ENCODE data around the gene JARID2.

JARID2 gene

GRCh38 chr6:15555101-15556038 lies 309.5 kb downstream of the JARID2 start:
- no peak for DNase-seq

- DNase-seq, result peak in 1 of 2 experiments; percentile 18
Measured at GRCh38 chr6:15556711-15557110, 310.8 kb downstream of the JARID2 start.

- no peak for DNase-seq
Measured at GRCh38 chr6:15557174-15557573, 311.3 kb downstream of the JARID2 start.

- DNase-seq, result no peak
Measured at GRCh38 chr6:15560713-15561112, 314.8 kb downstream of the JARID2 start.

DNA sequence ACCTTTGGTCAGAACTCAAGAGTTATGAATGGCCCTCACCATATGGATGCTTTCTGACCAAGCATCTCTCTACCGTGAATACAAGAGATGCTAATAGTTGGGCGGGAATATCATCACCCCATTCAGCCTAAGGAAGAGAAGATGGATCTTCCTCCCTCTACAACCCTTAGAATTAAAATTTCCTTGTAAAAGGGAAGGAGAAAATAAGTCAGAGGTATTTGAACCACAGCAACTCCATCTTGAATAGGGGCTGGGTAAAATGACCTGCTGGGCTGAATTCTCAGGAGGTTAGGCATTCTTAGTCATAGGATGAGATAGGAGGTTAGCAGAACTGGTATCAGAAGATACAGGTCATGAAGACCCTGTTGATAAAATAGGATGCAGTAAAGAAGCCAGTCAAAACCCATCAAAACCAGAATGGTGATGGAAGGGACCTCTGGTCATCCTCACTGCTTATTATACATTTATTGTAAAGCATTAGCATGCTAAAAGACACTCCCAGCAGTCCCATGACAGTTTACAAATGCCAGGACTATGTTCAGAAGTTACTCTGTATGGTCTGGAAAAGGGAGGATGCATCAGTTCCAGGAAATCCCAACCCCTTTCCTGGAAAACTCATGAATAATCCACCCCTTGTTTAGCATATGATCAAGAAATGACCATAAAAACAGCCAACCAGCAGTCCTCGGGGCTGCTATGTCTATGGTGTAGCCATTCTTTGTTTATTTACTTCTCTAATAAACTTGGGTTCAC lies 315.8 kb downstream of the JARID2 start:
- DNase-seq, result no peak

DNA sequence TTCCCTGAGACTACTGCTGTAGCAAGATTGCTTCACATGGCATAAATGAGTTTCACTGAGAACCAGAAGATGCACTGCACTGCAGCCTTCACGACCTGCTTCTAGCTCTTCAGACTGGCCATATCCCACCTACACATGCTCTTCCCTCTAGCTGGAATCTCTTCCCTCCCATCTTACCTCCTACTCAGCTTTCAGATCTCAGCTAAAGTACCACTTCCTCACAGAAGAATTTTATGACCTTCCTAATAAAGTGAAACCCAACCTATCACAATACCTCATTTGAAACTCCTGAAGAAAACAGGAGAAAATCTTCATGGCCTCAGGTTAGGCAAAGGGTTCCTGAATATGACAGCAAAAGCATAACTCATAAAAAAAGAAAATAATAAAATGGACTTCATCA lies 317.1 kb downstream of the JARID2 start:
- DNase-seq, result no peak

DNA sequence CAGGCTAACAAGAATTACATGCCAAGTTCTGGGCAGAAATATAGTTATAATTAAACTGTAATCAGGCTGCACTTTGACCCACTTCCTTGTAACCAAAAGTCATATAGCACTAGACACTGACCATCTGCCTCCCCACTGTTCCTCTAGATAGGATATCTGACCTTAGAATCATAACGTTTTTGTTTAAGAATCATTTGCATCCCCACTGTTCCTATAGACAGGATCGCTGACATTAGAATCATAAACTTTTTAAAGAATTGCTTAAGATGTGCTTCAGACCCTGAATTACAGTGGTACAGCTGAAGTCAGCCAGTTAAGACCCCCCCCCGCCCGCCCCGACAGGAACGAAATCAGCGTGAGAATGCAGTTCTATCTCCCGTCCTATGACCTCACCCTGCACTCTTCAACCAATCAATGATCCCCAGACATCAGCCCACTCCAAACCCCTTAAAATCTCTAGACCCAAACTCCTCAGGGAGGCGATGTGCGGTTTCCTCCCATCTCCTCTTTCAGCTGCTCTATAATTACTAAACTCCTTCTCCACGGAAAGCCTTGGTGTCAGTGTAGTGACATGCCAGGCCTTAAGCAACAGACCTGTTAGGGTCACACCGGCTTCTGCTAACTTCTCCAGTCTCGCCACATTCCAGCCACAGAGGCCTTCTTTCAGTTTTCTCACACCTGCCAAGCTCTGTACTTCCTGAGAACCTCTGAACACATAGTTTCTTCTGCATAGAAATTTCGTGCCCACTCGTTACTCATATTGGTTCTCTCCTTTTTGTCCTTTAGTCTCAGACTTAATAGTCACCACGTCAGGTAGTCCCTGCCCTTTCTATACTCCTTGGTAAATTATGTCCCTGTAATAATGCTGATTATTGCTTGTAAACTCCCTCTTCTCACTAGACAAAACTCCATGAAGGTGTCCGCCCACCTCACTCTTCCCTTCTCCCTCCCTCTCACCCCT lies 323.4 kb downstream of the JARID2 start:
- no peak for DNase-seq

- DNase-seq, result peak in 1 of 2 experiments; percentile 55
Measured at GRCh38 chr6:15570171-15570570, 324.3 kb downstream of the JARID2 start.
